Fibroblast of lung (primary cell): ENCODE measurements around the gene GDPD4. TPM values are rescaled to one million over a fixed set of nuclear protein-coding genes. Genes with fewer than 3 reads are reported as not detected.

Experiments used
- DNase-seq, 2 donors: peaks; one replicate each; pipeline versions ENCODE4 v3.0.0 to v3.0.0-alpha.2; 2010; ENCODE audit warnings: low read depth in 2 of 2
- H2AFZ ChIP-seq: 2 replicates; pipeline ENCODE4 v1.5.1; 2012; ENCODE audit warnings: low read length, control low read depth, inconsistent platforms
- H3K27ac ChIP-seq: 2 replicates; pipeline ENCODE4 v1.5.1; 2011; ENCODE audit warnings: low read length, control low read depth; ENCODE audit not compliant: insufficient read depth
- H3K27me3 ChIP-seq: 2 replicates; pipeline ENCODE4 v1.5.1; 2011; ENCODE audit warnings: mild to moderate bottlenecking, low read length; ENCODE audit not compliant: control insufficient read depth, insufficient read depth
- H3K36me3 ChIP-seq: 2 replicates; pipeline ENCODE4 v1.5.1; 2011; ENCODE audit warnings: low read length; ENCODE audit not compliant: control insufficient read depth, insufficient read depth
- H3K4me1 ChIP-seq: 2 replicates; pipeline ENCODE4 v1.5.1; 2011; ENCODE audit warnings: low read length; ENCODE audit not compliant: control insufficient read depth, insufficient read depth; ENCODE audit errors: extremely low read depth
- H3K4me2 ChIP-seq: 2 replicates; pipeline ENCODE4 v1.5.1; 2011; ENCODE audit warnings: low read length, control low read depth; ENCODE audit not compliant: insufficient read depth; ENCODE audit errors: extremely low read depth
- H3K4me3 ChIP-seq, 4 experiments: fragments of 200-600 bp in 1 of 4; sonication (generic) in 1 of 4; replicated peaks in 1 of 4; 2 replicates each; pipeline ENCODE4 v1.5.1; 2011 to 2016; ENCODE audit warnings: low read length in 4 of 4, low read depth in 3 of 4, mild to moderate bottlenecking in 3 of 4, control low read depth in 2 of 4, inconsistent platforms in 1 of 4, mixed read lengths in 1 of 4; ENCODE audit not compliant: insufficient read depth in 1 of 4; ENCODE audit errors: control extremely low read depth in 1 of 4
- H3K79me2 ChIP-seq: 2 replicates; pipeline ENCODE4 v1.5.1; 2012; ENCODE audit warnings: mild to moderate bottlenecking, low read length, inconsistent platforms; ENCODE audit not compliant: control insufficient read depth, insufficient read depth
- H3K9ac ChIP-seq: 2 replicates; pipeline ENCODE4 v1.5.1; 2011; ENCODE audit warnings: mild to moderate bottlenecking, low read length, control low read depth; ENCODE audit not compliant: insufficient read depth
- H3K9me3 ChIP-seq: 2 replicates; pipeline ENCODE4 v1.5.1; 2012; ENCODE audit warnings: low read depth, low read length; ENCODE audit not compliant: control insufficient read depth, insufficient read depth
- H4K20me1 ChIP-seq: 2 replicates; pipeline ENCODE4 v1.5.1; 2011; ENCODE audit warnings: low read length; ENCODE audit not compliant: control insufficient read depth, insufficient read depth; ENCODE audit errors: extremely low read depth
- EZH2 ChIP-seq: IDR thresholded peaks from 2 replicates; pipeline ENCODE4 v1.5.1; 2012; ENCODE audit warnings: low read length, control low read depth, mild to moderate bottlenecking; ENCODE audit errors: missing control alignments
- polyA plus RNA-seq, 2 donors: library from polyadenylated mRNA; depleted of rRNA in 1 of 2; stranded (reverse) in 1 of 2; unstranded in 1 of 2; fragments of >200 nt; gene quantifications; 2 replicates each; pipeline ENCODE4 v1.2.1, GENCODE V29; 2011 to 2012; ENCODE audit warnings: missing spikeins in 1 of 2
- total RNA-seq: library from RNA; depleted of rRNA; stranded (reverse); fragments of >200 nt; gene quantifications from 2 replicates; pipeline ENCODE4 v1.2.1, GENCODE V29; 2014
- TF ChIP-seq, protein P1 (sequence below), 2 donors: IDR thresholded peaks in 1 of 2; conservative IDR thresholded peaks in 1 of 2; 1 replicate in 1 of 2; 2 replicates in 1 of 2; pipeline ENCODE4 v1.5.1; 2011 to 2012; ENCODE audit warnings: low read length in 2 of 2, control low read depth in 1 of 2, inconsistent platforms in 1 of 2, low read depth in 1 of 2, mild to moderate bottlenecking in 1 of 2

GDPD4 gene
- total and polyA plus RNA-seq, 2 donors (not counting 1 experiment from before 2014, with no cell fraction given): not detected

DNA sequence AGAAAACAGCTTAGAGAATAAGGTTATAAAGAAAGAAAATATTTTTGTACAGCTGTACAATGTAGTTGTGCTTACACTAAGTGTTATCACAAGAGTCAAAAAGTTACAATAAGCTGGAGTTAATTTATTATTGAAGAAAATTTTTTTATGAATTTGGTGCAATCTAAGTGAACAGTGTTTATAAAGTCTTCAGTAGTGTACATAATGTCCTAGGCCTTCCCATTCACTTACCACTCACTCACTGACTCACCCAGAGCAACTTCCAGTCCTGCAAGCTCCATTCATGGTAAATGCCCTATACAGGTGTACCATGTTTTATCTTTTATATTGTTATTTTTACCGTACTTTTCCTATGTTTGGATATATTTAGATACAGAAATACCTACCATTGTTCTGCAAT is 34.7 kb downstream of the GDPD4 start:
- peak in 1 of 2 donors; percentile 54 for DNase-seq
- no peaks in the 10 kb centered on the region for H3K27me3 ChIP-seq

DNA sequence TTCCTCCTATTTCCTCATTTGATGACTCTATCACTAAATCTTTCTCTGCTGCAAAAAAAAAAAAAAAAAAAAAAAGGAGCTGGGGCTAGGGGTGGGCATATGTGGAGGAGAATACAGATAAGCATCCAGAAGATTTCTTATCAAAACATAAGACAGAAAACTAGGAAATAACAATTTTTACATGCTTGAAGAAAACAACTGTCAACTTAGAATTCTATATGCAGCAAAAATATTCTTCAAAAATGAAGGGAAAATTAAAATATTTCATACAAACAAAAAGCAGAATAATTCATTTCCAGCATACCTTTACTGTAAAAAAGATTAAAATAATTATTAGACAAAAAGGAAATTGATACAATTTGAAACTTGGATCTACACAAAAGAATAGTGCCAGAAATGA is 38.7 kb downstream of the GDPD4 start:
- DNase-seq: no peak
- Histone ChIP-seq H3K9ac (no peak overlapping the region), H4K20me1 (no peaks in the 10 kb centered on the region), H3K79me2 (no peaks in the 10 kb centered on the region), H3K27ac (no peak overlapping the region), H3K27me3 (no peaks in the 10 kb centered on the region), H3K9me3 (no peaks in the 10 kb centered on the region), H3K36me3 (no peaks in the 10 kb centered on the region), H3K4me2 (no peak overlapping the region), H3K4me3 (no peak overlapping the region), H2AFZ (no peak overlapping the region), H3K4me1 (no peaks in the 10 kb centered on the region)
- TF ChIP-seq, protein P1, sequence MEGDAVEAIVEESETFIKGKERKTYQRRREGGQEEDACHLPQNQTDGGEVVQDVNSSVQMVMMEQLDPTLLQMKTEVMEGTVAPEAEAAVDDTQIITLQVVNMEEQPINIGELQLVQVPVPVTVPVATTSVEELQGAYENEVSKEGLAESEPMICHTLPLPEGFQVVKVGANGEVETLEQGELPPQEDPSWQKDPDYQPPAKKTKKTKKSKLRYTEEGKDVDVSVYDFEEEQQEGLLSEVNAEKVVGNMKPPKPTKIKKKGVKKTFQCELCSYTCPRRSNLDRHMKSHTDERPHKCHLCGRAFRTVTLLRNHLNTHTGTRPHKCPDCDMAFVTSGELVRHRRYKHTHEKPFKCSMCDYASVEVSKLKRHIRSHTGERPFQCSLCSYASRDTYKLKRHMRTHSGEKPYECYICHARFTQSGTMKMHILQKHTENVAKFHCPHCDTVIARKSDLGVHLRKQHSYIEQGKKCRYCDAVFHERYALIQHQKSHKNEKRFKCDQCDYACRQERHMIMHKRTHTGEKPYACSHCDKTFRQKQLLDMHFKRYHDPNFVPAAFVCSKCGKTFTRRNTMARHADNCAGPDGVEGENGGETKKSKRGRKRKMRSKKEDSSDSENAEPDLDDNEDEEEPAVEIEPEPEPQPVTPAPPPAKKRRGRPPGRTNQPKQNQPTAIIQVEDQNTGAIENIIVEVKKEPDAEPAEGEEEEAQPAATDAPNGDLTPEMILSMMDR (conservative IDR thresholded peaks at IDR 0.05 in 1 of 2, IDR thresholded peaks at IDR 0.05 in 1 of 2; ENCODE audit: low read depth in 1 of 2, low read length in 2 of 2): no peak
- TF ChIP-seq EZH2: no peak

More for the DNA sequence above, 34.7 kb downstream of the GDPD4 start:
- TF ChIP-seq, protein P1 (conservative IDR thresholded peaks at IDR 0.05 in 1 of 2, IDR thresholded peaks at IDR 0.05 in 1 of 2; ENCODE audit: low read depth in 1 of 2, low read length in 2 of 2): no peak
- TF ChIP-seq EZH2: no peak
- H3K9me3 ChIP-seq: no peaks in the 10 kb centered on the region
- H3K4me2 ChIP-seq: no peak overlapping the region
- no peaks in the 10 kb centered on the region for H3K36me3 ChIP-seq
- H3K27ac ChIP-seq: no peak overlapping the region
- no peak overlapping the region for H2AFZ ChIP-seq
- peaks cover 12% of the 10 kb centered on the region for H3K4me1 ChIP-seq
- no peaks in the 10 kb centered on the region for H3K79me2 ChIP-seq
- H3K4me3 ChIP-seq: no peak overlapping the region
- H3K9ac ChIP-seq: no peak overlapping the region
- no peaks in the 10 kb centered on the region for H4K20me1 ChIP-seq

DNA sequence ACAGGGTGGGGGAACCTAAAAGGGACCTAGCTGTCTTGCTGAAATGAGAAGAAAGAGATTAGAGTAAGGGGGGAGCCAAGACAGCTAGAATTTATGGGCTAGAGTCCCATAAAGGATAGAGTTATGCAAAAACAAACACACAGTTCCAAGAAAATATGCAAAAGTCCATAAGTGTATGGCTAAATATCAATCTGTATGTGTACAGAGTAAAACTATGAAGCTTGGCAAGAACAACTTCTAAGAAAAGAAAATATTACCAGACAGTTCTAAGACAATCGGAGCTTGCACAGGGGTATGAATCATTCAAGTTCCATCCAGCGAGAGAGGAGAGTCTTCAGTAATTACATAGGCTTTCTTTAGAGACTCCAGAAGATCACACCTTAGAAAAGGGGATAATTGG is 41.8 kb downstream of the GDPD4 start:
- no peaks in the 10 kb centered on the region for H4K20me1 ChIP-seq
- no peak overlapping the region for H3K9ac ChIP-seq
- no peak for TF ChIP-seq EZH2
- TF ChIP-seq, protein P1 (conservative IDR thresholded peaks at IDR 0.05 in 1 of 2, IDR thresholded peaks at IDR 0.05 in 1 of 2; ENCODE audit: low read depth in 1 of 2, low read length in 2 of 2): no peak
- H3K9me3 ChIP-seq: no peaks in the 10 kb centered on the region
- DNase-seq: peak; percentile 58 to 72
- no peak overlapping the region for H2AFZ ChIP-seq
- H3K4me1 ChIP-seq: no peaks in the 10 kb centered on the region
- no peaks in the 10 kb centered on the region for H3K36me3 ChIP-seq
- H3K4me3 ChIP-seq: no peak overlapping the region
- H3K79me2 ChIP-seq: no peaks in the 10 kb centered on the region
- no peak overlapping the region for H3K4me2 ChIP-seq
- H3K27me3 ChIP-seq: no peaks in the 10 kb centered on the region
- no peak overlapping the region for H3K27ac ChIP-seq
